HG03565 (cell line): ENCODE measurements around the gene KLHDC1.
"Not testable (repeated sequence)": the region's sequence is repeated elsewhere in the genome, so short reads cannot be mapped to it uniquely, and the experiment has no call there.

ENCODE experiments used
- ATAC-seq: cut with Tn5 transposase; IDR thresholded peaks from one replicate; pipeline ENCODE4 v1.9.1; 2021; ENCODE audit warnings: mild to moderate bottlenecking, moderate library complexity; ENCODE audit not compliant: unreplicated experiment

KLHDC1 gene

GRCh38 chr14:49781040-49781439, 88.1 kb downstream of the KLHDC1 start:
- ATAC-seq = not testable (repeated sequence)

- no peak for ATAC-seq
These were observed 90.6 kb downstream of the KLHDC1 start for GRCh38 chr14:49783394-49784014.

DNA sequence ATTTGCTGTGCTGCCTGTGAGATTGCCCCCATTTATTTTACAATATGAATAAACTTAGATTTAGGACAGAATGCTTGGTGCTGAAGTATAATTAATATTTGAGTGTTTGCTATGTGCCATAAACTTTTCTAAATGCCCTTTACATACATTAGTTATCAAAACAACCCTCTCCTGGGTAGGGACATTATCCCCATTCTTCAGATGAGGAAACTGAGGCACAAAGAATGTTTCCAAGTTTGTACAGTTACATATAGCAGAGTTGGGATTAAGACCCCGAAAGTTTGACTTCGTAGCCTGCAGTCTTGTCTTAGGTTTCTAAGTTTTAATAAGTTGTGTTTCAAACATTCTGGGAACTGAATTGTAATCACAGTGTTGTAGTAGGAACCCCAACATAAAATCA, 93.4 kb downstream of the KLHDC1 start:
- no peak for ATAC-seq

- no peak for ATAC-seq
These were observed 99.7 kb downstream of the KLHDC1 start for GRCh38 chr14:49792618-49793017.

GRCh38 chr14:49796025-49796424, 103.1 kb downstream of the KLHDC1 start:
- ATAC-seq = no peak
